ENCODE data around the gene PRXL2C.

Gene PRXL2C

GRCh38 chr9:96665789-96666188 is 10.7 kb upstream of the PRXL2C start:
- Histone ChIP-seq H3K9me3 (no peaks in the 10 kb centered on the region), H3K4me1 (peaks cover 3% of the 10 kb centered on the region; the same call in 1 of the 2 replicates), H3K4me3 (no peak overlapping the region), H3K27me3 (ENCODE audit: low read depth) (no peaks in the 10 kb centered on the region), H3K36me3 (replicated peaks) (no peaks in the 10 kb centered on the region)
- no peak for DNase-seq (ENCODE audit: low spot score in 2 of 2)
- in situ Hi-C loops (cut with MboI; ENCODE audit: low sequenced_read_pairs), result loop anchor here (10.0 kb wide), 1 partner anchor 341 kb away; no protein-coding TSS in a partner anchor

DNA sequence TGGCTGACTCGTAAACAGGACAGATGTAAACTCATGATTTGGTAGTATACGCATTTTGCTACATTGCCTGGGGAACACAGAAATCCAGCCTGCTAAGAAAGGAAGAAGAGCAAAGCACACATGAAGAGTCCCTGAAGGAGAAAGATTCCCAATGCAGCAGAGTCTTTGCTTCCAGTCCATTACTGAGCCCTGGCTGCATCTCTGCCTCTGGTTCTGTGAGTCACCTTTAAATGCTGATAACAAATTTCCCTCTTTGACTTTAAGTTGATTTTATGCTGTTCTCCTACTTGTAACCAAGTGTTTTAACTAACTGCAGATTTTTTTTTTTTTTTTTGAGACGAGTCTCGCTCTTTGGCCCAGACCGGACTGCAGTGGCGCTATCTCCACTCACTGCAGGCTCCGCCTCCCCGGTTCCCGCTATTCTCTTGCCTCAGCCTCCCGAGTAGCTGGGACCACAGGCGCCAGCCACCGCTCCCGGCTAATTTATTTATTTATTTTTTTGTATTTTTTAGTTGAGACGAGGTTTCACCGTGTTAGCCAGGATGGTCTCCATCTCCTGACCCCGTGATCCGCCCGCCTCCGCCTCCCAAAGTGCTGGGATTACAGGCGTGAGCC is 8.5 kb upstream of the PRXL2C start:
- no peaks in the 10 kb centered on the region for H3K36me3 ChIP-seq (replicated peaks)
- no peak overlapping the region for H3K4me3 ChIP-seq
- DNase-seq (ENCODE audit: low spot score in 2 of 2), result no peak
- H3K4me1 ChIP-seq, result peaks cover 3% of the 10 kb centered on the region; the same call in 1 of the 2 replicates
- no peaks in the 10 kb centered on the region for H3K9me3 ChIP-seq
- in situ Hi-C loops (cut with MboI; ENCODE audit: low sequenced_read_pairs), result loop anchor here (10.0 kb wide), 1 partner anchor 339 kb away; no protein-coding TSS in a partner anchor
- H3K27me3 ChIP-seq (ENCODE audit: low read depth), result no peaks in the 10 kb centered on the region

DNA sequence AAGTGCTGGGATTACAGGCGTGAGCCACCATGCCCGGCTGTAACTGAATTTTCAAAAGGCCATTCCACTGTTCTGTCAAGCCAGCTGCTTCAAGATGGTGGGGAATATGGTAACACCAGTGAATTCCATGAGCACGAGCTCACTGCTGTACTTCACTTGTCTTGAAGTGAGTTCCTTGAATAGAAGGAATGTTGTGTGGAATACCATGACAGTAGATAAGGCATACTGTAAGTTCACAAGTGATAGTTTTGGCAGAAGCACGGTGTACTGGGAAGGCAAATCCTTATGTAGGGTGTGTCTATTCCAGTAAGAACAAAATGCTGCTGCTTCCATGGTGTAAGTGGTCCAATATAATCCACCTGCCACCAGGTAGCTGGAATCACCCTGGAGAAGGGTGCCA is 6.6 kb upstream of the PRXL2C start:
- no peak for DNase-seq (ENCODE audit: low spot score in 2 of 2)
- no peaks in the 10 kb centered on the region for H3K27me3 ChIP-seq (ENCODE audit: low read depth)
- in situ Hi-C loops (cut with MboI; ENCODE audit: low sequenced_read_pairs), result loop anchor here (10.0 kb wide), 1 partner anchor 337 kb away; no protein-coding TSS in a partner anchor

DNA sequence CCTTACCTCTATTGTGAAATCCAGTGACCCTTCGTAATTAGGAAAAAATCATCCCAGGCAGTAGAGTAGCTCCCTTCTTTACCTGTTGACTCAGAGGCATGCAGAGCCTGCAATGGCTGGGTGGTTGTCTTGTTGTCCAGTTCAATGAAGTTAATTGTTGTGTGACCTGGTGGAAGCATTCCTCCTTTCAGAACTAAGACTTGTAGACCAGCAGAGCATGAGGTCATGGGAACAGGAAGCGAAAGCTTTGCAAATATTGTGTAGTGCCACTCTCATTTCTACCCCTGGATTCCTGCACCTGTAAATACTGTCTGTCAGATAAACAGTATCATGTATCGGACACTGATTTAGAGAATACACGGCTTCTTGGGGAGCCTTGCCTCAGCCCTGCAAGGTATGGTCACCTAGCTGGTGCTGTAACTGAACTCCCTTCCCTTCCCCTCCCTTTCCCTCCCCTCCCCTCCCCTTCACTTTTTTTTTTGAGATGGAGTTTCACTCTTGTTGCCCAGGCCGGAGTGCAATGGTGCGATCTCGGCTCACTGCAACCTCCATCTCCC is 5.7 kb upstream of the PRXL2C start:
- no peak for DNase-seq (ENCODE audit: low spot score in 2 of 2)
- H3K4me1 ChIP-seq, result peaks cover 2% of the 10 kb centered on the region; the same call in 1 of the 2 replicates
- H3K9me3 ChIP-seq, result no peaks in the 10 kb centered on the region
- no peaks in the 10 kb centered on the region for H3K27me3 ChIP-seq (ENCODE audit: low read depth)
- in situ Hi-C loops (cut with MboI; ENCODE audit: low sequenced_read_pairs), result loop anchor here (10.0 kb wide), 1 partner anchor 336 kb away; no protein-coding TSS in a partner anchor
- H3K36me3 ChIP-seq (replicated peaks), result no peaks in the 10 kb centered on the region
- H3K4me3 ChIP-seq, result no peak overlapping the region

More for the DNA sequence above, 6.6 kb upstream of the PRXL2C start:
- peaks cover 2% of the 10 kb centered on the region; the same call in 1 of the 2 replicates for H3K4me1 ChIP-seq
- no peaks in the 10 kb centered on the region for H3K36me3 ChIP-seq (replicated peaks)
- no peak overlapping the region for H3K4me3 ChIP-seq
- no peaks in the 10 kb centered on the region for H3K9me3 ChIP-seq

- Histone ChIP-seq H3K36me3 (replicated peaks) (peaks cover 23% of the 10 kb centered on the region), H3K4me1 (peaks cover 6% of the 10 kb centered on the region; the same call in 1 of the 2 replicates), H3K9me3 (no peaks in the 10 kb centered on the region), H3K4me3 (peak overlapping the region; percentile 45), H3K27me3 (ENCODE audit: low read depth) (no peaks in the 10 kb centered on the region)
- peak; percentile 66 to 86 for DNase-seq (ENCODE audit: low spot score in 2 of 2)
- in situ Hi-C loops (cut with MboI; ENCODE audit: low sequenced_read_pairs), result no loop called here
Observed at GRCh38 chr9:96654450-96655197, 493 bp downstream of the PRXL2C start.

- no peaks in the 10 kb centered on the region for H3K27me3 ChIP-seq (ENCODE audit: low read depth)
- in situ Hi-C loops (cut with MboI; ENCODE audit: low sequenced_read_pairs), result no loop called here
- H3K4me1 ChIP-seq, result peaks cover 6% of the 10 kb centered on the region; the same call in 1 of the 2 replicates
- H3K36me3 ChIP-seq (replicated peaks), result peaks cover 33% of the 10 kb centered on the region
- no peaks in the 10 kb centered on the region for H3K9me3 ChIP-seq
- H3K4me3 ChIP-seq, result no peak overlapping the region
- DNase-seq (ENCODE audit: low spot score in 2 of 2), result peak in 1 of 2 experiments; percentile 25
Observed at GRCh38 chr9:96651626-96652025, 3.5 kb downstream of the PRXL2C start.

GRCh38 chr9:96649620-96650324 is 5.3 kb downstream of the PRXL2C start:
- Histone ChIP-seq H3K27me3 (ENCODE audit: low read depth) (no peaks in the 10 kb centered on the region), H3K4me3 (no peak overlapping the region), H3K36me3 (replicated peaks) (peaks cover 44% of the 10 kb centered on the region), H3K4me1 (peaks cover 3% of the 10 kb centered on the region; the same call in 1 of the 2 replicates), H3K9me3 (no peaks in the 10 kb centered on the region)
- in situ Hi-C loops (cut with MboI; ENCODE audit: low sequenced_read_pairs), result no loop called here
- no peak for DNase-seq (ENCODE audit: low spot score in 2 of 2)

DNA sequence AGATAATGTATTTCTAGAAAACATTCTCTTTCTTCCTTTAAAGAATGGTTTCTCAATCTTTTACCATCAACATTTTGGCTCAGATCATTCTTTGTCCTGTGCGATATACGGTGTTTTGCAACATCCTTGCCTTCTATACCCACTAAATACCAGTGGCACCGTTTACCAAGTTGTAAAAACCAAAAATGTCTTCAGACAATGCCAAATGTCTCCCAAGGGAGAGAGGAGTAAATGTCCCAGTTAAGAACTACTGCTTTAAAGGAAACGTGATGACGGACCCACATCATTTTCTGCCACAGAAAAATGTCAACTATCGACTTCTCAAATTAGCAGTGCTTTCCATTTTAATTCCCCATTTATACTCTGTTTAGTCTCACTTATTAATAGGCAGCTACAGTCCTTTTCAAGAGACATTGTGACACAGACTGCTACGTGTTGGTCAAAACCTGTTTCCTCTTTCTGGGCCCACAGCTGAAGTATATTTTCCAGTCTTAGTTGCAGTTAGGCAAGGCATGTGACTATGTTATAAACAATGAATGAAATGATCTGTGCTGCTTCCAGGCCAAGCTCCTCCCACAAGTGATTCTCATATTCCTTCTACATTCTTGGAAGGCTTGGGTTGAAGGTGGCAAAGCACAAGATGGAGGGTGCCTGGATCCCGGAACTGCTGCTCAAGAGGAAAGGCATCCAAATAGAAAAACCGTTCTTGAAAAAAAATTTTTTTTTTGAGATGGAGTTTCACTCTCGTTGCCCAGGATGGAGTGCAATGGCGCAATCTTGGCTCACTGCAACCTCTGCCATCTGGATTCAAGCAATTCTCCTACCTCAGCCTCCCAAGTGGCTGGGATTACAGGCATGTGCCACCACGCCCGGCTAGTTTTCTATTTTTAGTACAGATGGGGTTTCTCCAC is 8.8 kb downstream of the PRXL2C start:
- H3K9me3 ChIP-seq, result no peaks in the 10 kb centered on the region
- DNase-seq (ENCODE audit: low spot score in 2 of 2), result no peak
- in situ Hi-C loops (cut with MboI; ENCODE audit: low sequenced_read_pairs), result no loop called here

GRCh38 chr9:96644137-96644536 is 11.0 kb downstream of the PRXL2C start:
- DNase-seq (ENCODE audit: low spot score in 2 of 2), result no peak
- in situ Hi-C loops (cut with MboI; ENCODE audit: low sequenced_read_pairs), result no loop called here
- no peaks in the 10 kb centered on the region for H3K9me3 ChIP-seq
- peaks cover 17% of the 10 kb centered on the region for H3K36me3 ChIP-seq (replicated peaks)
- no peaks in the 10 kb centered on the region for H3K4me1 ChIP-seq
- H3K27me3 ChIP-seq (ENCODE audit: low read depth), result no peaks in the 10 kb centered on the region
- H3K4me3 ChIP-seq, result no peak overlapping the region

More for the DNA sequence above, 8.8 kb downstream of the PRXL2C start:
- Histone ChIP-seq H3K36me3 (replicated peaks) (peaks cover 37% of the 10 kb centered on the region), H3K27me3 (ENCODE audit: low read depth) (no peaks in the 10 kb centered on the region), H3K4me1 (no peaks in the 10 kb centered on the region), H3K4me3 (no peak overlapping the region)

GRCh38 chr9:96641514-96641913 is 13.6 kb downstream of the PRXL2C start:
- no peak overlapping the region for H3K4me3 ChIP-seq
- in situ Hi-C loops (cut with MboI; ENCODE audit: low sequenced_read_pairs), result no loop called here
- H3K27me3 ChIP-seq (ENCODE audit: low read depth), result no peaks in the 10 kb centered on the region
- no peak for DNase-seq (ENCODE audit: low spot score in 2 of 2)
- no peaks in the 10 kb centered on the region for H3K9me3 ChIP-seq
- no peaks in the 10 kb centered on the region for H3K4me1 ChIP-seq
- H3K36me3 ChIP-seq (replicated peaks), result peaks cover 9% of the 10 kb centered on the region

GRCh38 chr9:96638606-96639364 is 16.3 kb downstream of the PRXL2C start:
- DNase-seq (ENCODE audit: low spot score in 2 of 2), result no peak
- in situ Hi-C loops (cut with MboI; ENCODE audit: low sequenced_read_pairs), result no loop called here
- H3K4me3 ChIP-seq, result no peak overlapping the region
- no peaks in the 10 kb centered on the region; the same call in none of the 2 replicates for H3K36me3 ChIP-seq (replicated peaks)
- H3K27me3 ChIP-seq (ENCODE audit: low read depth), result no peaks in the 10 kb centered on the region
- H3K4me1 ChIP-seq, result no peaks in the 10 kb centered on the region
- no peaks in the 10 kb centered on the region for H3K9me3 ChIP-seq

DNA sequence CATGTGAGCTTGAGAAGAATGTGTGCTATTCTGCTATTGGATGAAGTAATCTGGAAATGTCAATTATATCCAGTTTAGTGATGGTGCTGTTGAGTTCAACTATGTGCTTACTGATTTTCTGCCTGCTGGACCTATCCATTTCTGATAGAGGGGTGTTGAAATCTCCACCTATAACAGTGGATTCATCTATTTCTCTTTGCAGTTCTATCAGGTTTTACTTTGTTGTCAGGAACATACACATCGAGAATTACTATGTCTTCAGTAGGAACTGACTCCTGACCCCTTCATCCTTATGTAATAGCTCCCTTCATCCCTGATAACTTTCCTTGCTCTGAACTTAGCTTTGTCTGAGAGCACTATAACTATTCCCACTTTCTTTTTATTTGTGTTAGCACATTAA is 18.7 kb downstream of the PRXL2C start:
- Histone ChIP-seq H3K4me3 (no peak overlapping the region), H3K36me3 (replicated peaks) (no peaks in the 10 kb centered on the region), H3K4me1 (no peaks in the 10 kb centered on the region), H3K27me3 (ENCODE audit: low read depth) (no peaks in the 10 kb centered on the region), H3K9me3 (no peaks in the 10 kb centered on the region)
- no peak for DNase-seq (ENCODE audit: low spot score in 2 of 2)
- in situ Hi-C loops (cut with MboI; ENCODE audit: low sequenced_read_pairs), result no loop called here
